Caco-2 (cell line): ENCODE measurements around the gene ABI3. TPM values are rescaled to one million over a fixed set of nuclear protein-coding genes. Genes with fewer than 3 reads are reported as not detected.
A peak's percentile ranks its signal among the peaks of the same experiment; 100 is the strongest.

Experiments
- BruUV-seq: library from RNA; stranded (reverse); fragments of 400-500 nt; replicated peaks from 2 replicates; lab custom pipeline; 2021; lab: Mats Ljungman, UMichigan
- CTCF ChIA-PET: fragments of 300-600 bp; sonication (Branson Sonifier 250); formaldehyde crosslinking; loops from one replicate; lab custom pipeline; 2022; ENCODE audit warnings: antibody characterized with exemption; lab: Charles Lee
- POLR2A ChIA-PET: fragments of 300-600 bp; sonication (Branson Sonifier 250); formaldehyde crosslinking; loops from one replicate; lab custom pipeline; 2022; ENCODE audit warnings: antibody characterized with exemption; lab: Charles Lee
- DNase-seq, 2 experiments: peaks; one replicate each; pipeline versions ENCODE4 v3.0.0 to v3.0.0-alpha.2; 2020 to 2022
- H3K27me3 ChIP-seq: replicated peaks from 2 replicates; pipeline ENCODE4 v1.6.0; 2011; ENCODE audit warnings: low read length; ENCODE audit not compliant: control insufficient read depth, insufficient read depth
- H3K36me3 ChIP-seq: 2 replicates; pipeline ENCODE4 v1.5.1; 2011; ENCODE audit warnings: low read length; ENCODE audit not compliant: control insufficient read depth, insufficient read depth
- H3K4me1 ChIP-seq: fragments of 250-450 bp; sonication (Bioruptor Pico); 2 replicates; pipeline ENCODE4 v1.5.1; 2020; ENCODE audit warnings: mild to moderate bottlenecking
- H3K4me3 ChIP-seq: 2 replicates; pipeline ENCODE4 v1.5.1; 2011; ENCODE audit warnings: low read depth, mild to moderate bottlenecking, control low read depth, low read length
- H3K9me3 ChIP-seq: fragments of 250-450 bp; sonication (Bioruptor Pico); 2 replicates; pipeline ENCODE4 v1.5.1; 2020; ENCODE audit warnings: mild to moderate bottlenecking, moderate library complexity
- H3K27ac Mint-ChIP-seq: one replicate; pipeline ENCODE4 v1.8.0; 2022; ENCODE audit warnings: mixed read lengths; ENCODE audit not compliant: unreplicated experiment
- H3K27me3 Mint-ChIP-seq: one replicate; pipeline ENCODE4 v1.8.0; 2022; ENCODE audit warnings: mixed read lengths; ENCODE audit not compliant: insufficient read depth, unreplicated experiment
- H3K36me3 Mint-ChIP-seq: one replicate; pipeline ENCODE4 v1.8.0; 2022; ENCODE audit warnings: mild to moderate bottlenecking, mixed read lengths; ENCODE audit not compliant: insufficient read depth, unreplicated experiment
- H3K4me1 Mint-ChIP-seq: one replicate; pipeline ENCODE4 v1.8.0; 2022; ENCODE audit warnings: low read depth, mixed read lengths; ENCODE audit not compliant: unreplicated experiment
- H3K4me3 Mint-ChIP-seq: one replicate; pipeline ENCODE4 v1.8.0; 2022; ENCODE audit warnings: mild to moderate bottlenecking, moderate library complexity, mixed read lengths; ENCODE audit not compliant: unreplicated experiment
- H3K9me3 Mint-ChIP-seq: one replicate; pipeline ENCODE4 v1.8.0; 2022; ENCODE audit warnings: mixed read lengths; ENCODE audit not compliant: unreplicated experiment
- intact Hi-C: fragments of 100-400 bp; cut with micrococcal nuclease; formaldehyde crosslinking; loops from one replicate; pipeline ENCODE4 v1.10.0; 2022; ENCODE audit not compliant: unreplicated experiment
- total RNA-seq: library from RNA; stranded (reverse); gene quantifications from 2 replicates; pipeline ENCODE4 v1.2.3, GENCODE V29; 2022
- TF ChIP-seq, protein P1 (sequence below), 2 experiments: fragments of 200-600 bp in 1 of 2; IDR thresholded peaks; 1 replicate in 1 of 2; 2 replicates in 1 of 2; pipeline versions ENCODE4 v1.5.1 to v1.8.0; 2011 to 2022; ENCODE audit warnings: antibody characterized with exemption in 1 of 2, control low read depth in 1 of 2, inconsistent platforms in 1 of 2, low read depth in 1 of 2, low read length in 1 of 2, mild to moderate bottlenecking in 1 of 2, moderate library complexity in 1 of 2; ENCODE audit not compliant: insufficient read depth in 1 of 2, severe bottlenecking in 1 of 2, unreplicated experiment in 1 of 2

ABI3 gene
- total RNA-seq, 1 experiment from 2014 or later: not detected

DNA sequence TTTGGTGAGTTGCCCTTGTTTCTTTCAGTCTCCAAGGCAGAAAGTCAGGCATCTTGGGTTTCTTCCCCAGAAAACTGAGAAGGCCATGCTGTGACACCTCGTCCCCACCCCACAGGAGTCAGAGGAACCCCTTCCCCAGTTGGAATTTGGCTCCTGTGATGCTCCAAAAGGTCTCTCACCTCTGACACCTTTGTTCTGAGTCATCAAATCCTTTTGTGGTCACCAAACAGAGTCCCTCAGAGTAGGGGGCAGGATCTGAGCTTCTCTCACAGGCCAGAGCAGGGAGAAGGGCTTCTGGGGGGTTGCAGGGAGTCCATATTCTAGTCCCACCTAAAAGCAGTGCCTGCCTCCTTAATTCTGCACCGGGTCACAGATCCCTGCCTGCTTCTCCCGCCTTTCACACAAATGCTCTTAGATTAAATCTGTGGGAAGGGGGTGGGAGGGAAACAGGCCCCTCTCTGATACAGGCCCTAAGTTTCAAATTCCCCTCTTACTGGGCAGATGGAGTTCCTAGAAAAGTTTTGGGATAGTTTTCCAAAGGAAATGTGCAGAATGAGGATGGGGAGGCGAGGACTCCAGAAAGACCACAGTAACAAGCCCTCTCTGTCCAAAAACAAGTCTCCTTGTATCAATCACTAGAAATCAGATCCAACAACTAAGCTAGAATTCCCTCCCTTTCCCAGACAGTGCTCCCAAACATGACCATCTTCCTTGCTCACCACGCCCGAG, 18.7 kb downstream of the ABI3 start:
- Histone ChIP-seq H3K27me3 (peaks cover 7% of the 10 kb centered on the region), H3K36me3 (no peaks in the 10 kb centered on the region), H3K9me3 (no peaks in the 10 kb centered on the region), H3K4me1 (peaks cover 21% of the 10 kb centered on the region), H3K4me3 (no peak overlapping the region)
- intact Hi-C loops: loop anchor here (5.0 to 10.0 kb wide), 2 partner anchors 97 to 274 kb away; partner anchors contain the start of gene B4GALNT2
- Mint-ChIP-seq H3K9me3 (no peaks in the 10 kb centered on the region), H3K27me3 (peaks cover 14% of the 10 kb centered on the region), H3K4me3 (peak overlapping the region; percentile 79), H3K36me3 (peaks cover 12% of the 10 kb centered on the region), H3K27ac (no peak overlapping the region), H3K4me1 (peaks cover 20% of the 10 kb centered on the region)
- TF ChIP-seq, protein P1, sequence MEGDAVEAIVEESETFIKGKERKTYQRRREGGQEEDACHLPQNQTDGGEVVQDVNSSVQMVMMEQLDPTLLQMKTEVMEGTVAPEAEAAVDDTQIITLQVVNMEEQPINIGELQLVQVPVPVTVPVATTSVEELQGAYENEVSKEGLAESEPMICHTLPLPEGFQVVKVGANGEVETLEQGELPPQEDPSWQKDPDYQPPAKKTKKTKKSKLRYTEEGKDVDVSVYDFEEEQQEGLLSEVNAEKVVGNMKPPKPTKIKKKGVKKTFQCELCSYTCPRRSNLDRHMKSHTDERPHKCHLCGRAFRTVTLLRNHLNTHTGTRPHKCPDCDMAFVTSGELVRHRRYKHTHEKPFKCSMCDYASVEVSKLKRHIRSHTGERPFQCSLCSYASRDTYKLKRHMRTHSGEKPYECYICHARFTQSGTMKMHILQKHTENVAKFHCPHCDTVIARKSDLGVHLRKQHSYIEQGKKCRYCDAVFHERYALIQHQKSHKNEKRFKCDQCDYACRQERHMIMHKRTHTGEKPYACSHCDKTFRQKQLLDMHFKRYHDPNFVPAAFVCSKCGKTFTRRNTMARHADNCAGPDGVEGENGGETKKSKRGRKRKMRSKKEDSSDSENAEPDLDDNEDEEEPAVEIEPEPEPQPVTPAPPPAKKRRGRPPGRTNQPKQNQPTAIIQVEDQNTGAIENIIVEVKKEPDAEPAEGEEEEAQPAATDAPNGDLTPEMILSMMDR (IDR thresholded peaks at IDR 0.05; ENCODE audit: insufficient read depth in 1 of 2, low read depth in 1 of 2, low read length in 1 of 2, severe bottlenecking in 1 of 2, unreplicated experiment in 1 of 2): no peak
- BruUV-seq: no TSS peak
- DNase-seq: no peak
- ChIA-PET POLR2A (no interaction called here), CTCF (interaction anchor here (0.6 to 3.1 kb wide), 8 partner anchors 37 to 1411 kb away, joined by 3 to 12 read pairs (median 6); partner anchors contain the start of gene ATP5MC1)

DNA sequence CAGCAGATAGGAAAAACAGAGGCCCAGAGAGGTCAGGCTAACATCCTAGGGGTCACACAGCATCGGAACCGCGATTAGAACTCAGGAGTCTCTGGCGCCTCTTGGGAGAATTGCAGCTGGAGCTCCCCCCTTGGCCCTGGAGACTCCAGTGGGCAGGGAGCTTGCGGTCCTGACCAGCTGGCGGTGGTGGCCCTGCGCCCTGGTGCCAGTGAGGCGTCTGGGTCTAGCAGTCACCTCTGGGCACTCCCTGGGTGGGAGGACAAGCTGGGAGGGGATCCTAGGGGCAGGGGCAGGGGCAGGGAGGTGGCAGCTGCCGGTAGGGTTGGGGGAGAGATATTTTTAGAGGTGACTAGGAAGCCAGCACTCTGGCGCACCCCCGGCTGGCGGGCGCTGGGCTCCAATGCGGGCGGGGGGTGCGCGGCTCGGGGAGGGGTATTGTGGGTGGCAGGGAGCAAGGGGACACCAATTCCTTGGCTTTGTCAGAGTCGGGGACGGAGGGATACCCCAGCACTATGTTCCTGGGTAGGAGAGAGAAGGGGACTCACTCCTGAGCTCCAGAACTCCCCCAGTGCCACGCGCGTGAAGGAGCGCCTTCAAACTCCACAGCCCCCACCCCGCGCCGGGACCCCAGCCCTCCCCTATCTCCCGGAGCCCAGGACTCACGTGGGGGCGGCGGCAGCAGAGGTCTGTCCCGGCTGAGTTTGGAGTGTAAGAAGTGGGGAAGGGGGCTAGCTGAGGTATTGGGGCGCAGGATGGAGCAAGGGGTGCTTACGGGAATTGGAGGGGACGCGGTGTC, 19.5 kb downstream of the ABI3 start:
- peak overlapping the region; percentile 57 for H3K4me3 ChIP-seq
- CTCF ChIA-PET: interaction anchor here (0.6 to 3.1 kb wide), 6 partner anchors 38 to 1522 kb away, joined by 3 to 12 read pairs (median 4); no protein-coding TSS in a partner anchor
- H3K27me3 Mint-ChIP-seq: peaks cover 11% of the 10 kb centered on the region

More for the DNA sequence above, 19.5 kb downstream of the ABI3 start:
- TF ChIP-seq, protein P1 (IDR thresholded peaks at IDR 0.05; ENCODE audit: insufficient read depth in 1 of 2, low read depth in 1 of 2, low read length in 1 of 2, severe bottlenecking in 1 of 2, unreplicated experiment in 1 of 2): no peak
- Mint-ChIP-seq H3K4me3 (peak overlapping the region; percentile 79), H3K36me3 (peaks cover 12% of the 10 kb centered on the region), H3K4me1 (peaks cover 26% of the 10 kb centered on the region), H3K9me3 (no peaks in the 10 kb centered on the region), H3K27ac (no peak overlapping the region)
- H3K4me1 ChIP-seq: peaks cover 22% of the 10 kb centered on the region
- peaks cover 2% of the 10 kb centered on the region for H3K27me3 ChIP-seq
- BruUV-seq: no TSS peak
- no peaks in the 10 kb centered on the region for H3K36me3 ChIP-seq
- POLR2A ChIA-PET: interaction anchor here (0.5 to 0.6 kb wide), 2 partner anchors 16 to 112 kb away, joined by 3 read pairs; no protein-coding TSS in a partner anchor
- intact Hi-C loops: loop anchor here (5.0 to 10.0 kb wide), 2 partner anchors 98 to 275 kb away; partner anchors contain the start of gene B4GALNT2
- no peak for DNase-seq
- no peaks in the 10 kb centered on the region for H3K9me3 ChIP-seq
